HG03565 (cell line): Measurements from ENCODE around the gene LYPD4.
A peak's percentile ranks its signal among the peaks of the same experiment; 100 is the strongest.
"Not testable (repeated sequence)": the region's sequence is repeated elsewhere in the genome, so short reads cannot be mapped to it uniquely, and the experiment has no call there.

Experiments
- ATAC-seq: cut with Tn5 transposase; IDR thresholded peaks from one replicate; pipeline ENCODE4 v1.9.1; 2021; ENCODE audit warnings: mild to moderate bottlenecking, moderate library complexity; ENCODE audit not compliant: unreplicated experiment

Gene LYPD4

DNA sequence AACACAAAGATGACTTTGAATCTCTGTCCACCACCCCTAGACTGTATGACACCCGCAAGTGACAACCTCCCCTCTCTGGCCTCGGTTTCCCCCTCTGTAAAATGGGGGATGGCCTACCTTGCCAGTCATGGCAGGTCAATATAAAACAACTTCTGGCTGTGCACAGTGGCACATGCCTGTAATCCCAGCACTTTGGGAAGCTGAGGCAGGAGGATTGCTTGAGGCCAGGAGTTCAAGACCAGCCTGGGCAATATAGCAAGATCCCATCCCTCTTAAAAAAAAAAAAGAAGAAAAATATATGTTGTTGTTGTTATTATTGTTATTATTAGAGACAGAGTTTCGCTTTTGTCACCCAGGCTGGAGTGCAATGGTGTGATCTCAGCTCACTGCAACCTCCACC lies 31.5 kb upstream of the LYPD4 start:
- ATAC-seq: not testable (repeated sequence)

DNA sequence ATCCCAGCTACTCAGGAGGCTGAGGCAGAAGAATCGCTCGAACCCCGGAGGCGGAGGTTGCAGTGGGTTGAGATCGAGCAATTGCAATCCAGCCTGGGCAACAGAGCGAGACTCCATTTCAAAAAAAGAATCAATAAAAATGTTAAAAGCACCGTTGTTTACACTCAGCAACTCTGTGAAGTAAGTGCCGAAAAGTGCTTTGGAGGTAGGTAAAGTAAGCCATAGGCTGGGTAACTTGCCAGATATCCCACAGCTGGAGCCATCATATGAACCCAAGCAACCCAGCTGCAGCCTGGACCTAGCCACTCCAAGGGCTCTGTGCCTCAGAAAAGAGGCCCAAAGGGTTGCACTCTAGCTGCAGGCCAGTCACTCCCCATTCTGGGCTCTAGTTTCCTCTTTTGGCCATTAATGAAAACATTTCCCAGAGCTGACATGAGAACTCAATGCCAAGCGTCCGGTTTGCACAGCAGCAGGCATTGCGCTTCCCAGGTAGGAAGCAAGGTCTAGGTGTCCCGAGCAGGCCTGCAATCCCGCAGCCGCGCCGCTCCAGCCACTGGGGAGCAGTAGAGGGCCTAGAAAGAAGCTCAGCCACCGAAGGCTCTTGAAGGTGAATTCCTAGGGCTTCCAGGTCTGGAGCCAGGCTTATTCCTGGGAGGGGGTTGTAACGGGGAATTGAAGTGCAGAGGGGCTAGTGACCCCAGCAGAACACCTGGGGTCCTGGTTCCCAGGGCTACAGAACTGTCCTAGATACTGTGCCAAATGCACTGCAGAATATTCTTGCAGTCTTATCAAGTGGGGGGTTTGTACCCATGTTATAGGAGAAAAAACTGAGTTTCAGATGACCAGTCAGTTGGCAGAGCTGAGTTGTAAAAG lies 28.5 kb upstream of the LYPD4 start:
- no peak for ATAC-seq

DNA sequence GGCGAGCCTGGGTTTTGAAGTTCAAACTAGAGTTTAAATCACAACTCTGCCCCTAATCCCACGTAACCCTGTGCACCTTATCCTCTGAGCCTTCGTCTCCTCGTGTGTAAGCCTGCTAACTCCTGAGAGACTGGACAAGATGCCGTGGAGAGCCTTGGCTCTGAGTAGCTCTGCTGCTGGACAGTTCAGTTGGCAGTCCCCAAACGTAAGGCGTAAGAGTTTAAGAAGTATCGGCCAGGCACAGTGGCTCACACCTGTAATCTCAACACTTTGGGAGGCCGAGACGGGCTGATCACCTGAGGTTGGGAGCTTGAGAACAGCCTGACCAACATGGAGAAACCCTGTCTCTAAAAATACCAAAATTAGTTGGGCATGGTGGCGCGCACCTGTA lies 27.9 kb upstream of the LYPD4 start:
- ATAC-seq: no peak

DNA sequence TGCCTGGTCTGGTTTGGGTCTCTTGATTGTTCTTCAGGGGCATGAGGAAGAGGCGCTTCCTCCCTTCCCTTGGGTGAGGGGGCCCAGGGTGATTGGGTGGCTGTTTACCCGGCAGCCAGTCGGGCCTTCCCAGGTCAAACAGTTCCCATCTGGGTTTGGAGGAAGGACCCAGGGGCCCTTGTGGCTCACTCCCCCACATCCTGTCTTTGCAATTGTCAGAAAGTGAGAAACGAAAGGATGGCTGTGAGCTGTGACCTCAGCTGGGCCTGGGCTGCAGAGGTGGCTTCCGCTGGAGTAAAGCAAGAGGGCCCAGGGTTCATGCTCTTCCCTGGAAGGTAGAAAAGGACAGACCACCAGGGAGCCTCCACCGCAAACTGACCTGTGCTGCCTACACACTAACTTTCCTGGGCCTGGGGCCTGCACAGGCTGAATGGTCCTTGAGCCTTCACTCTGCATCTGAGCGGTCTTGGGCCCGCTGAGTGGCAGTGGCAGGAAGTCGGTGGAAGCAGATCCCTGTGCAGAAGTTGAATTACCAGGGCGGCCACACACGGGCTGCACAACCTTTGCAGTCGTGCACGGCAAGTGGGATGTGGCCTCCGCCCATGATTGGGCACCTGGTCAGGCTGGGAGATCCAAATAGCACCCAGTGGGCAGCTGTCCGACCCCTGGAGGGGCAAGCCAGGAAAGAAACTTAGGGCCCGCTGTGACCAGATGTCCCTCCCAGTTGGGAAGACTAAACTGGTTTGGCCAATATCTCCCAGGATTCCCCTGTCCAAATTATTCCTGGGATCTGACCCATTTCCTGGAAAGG lies 27.3 kb upstream of the LYPD4 start:
- ATAC-seq: no peak

DNA sequence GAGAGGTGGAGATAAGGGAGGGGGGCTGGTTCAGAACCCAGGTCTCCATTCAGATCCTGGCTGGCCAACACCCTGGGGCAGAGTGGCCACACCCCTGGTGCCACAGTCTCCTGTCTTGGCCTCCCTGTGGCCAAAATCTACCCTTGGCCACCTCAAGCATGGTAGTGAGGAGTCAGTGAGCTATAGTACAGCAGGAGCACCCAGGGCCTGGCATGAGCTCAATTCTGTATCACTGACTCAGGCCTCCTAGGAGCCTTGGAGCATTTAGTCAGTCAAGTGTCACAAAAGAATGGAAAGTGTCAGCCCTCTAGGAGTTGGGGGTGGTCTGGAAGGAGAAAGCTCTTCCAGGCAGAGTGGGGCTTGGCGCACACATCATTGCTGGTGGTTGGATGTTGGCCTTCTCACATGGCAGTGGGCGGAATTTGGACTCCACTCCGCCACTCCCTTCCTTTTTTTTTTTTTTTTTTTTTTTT lies 26.0 kb upstream of the LYPD4 start:
- no peak for ATAC-seq

DNA sequence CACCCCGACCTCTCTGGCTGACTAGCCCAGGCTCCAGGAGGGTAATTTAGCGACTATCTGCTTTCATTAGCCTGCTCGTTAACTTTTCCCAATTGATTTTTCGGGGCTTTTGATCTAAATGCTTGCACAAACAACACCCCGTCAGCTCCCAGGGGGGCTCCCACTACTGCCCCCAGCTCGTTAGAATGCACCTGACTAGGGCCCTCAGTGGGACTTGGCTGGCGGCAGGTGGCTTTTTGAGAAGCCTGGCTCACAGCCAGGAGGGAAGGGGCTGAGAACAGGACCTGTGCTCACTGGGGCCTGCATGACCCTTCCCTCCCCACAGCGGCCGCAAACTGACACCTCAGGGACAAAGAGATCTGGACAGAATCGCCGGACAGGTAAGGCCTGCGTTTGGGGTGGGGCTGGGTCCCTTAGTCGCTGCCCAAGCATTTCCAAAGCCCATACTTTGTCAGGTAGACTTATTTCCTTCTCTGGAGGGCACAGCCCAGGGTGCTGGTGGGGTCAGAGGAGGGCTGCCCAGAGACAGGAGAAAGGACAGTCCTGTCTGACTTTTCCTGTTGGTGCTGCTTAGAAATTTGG lies 25.0 kb upstream of the LYPD4 start:
- ATAC-seq: no peak

DNA sequence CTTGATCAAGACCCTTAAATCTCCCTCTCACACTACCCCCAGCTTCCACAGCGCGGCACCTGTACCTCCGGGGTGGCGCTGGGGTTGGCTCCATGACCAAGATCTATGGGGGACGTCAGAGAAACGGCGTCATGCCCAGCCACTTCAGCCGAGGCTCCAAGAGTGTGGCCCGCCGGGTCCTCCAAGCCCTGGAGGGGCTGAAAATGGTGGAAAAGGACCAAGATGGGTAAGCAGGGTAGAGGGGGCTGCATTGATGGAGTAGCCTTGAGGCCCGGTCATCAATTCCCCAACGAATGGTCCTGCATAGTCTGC lies 24.5 kb upstream of the LYPD4 start:
- ATAC-seq: no peak

DNA sequence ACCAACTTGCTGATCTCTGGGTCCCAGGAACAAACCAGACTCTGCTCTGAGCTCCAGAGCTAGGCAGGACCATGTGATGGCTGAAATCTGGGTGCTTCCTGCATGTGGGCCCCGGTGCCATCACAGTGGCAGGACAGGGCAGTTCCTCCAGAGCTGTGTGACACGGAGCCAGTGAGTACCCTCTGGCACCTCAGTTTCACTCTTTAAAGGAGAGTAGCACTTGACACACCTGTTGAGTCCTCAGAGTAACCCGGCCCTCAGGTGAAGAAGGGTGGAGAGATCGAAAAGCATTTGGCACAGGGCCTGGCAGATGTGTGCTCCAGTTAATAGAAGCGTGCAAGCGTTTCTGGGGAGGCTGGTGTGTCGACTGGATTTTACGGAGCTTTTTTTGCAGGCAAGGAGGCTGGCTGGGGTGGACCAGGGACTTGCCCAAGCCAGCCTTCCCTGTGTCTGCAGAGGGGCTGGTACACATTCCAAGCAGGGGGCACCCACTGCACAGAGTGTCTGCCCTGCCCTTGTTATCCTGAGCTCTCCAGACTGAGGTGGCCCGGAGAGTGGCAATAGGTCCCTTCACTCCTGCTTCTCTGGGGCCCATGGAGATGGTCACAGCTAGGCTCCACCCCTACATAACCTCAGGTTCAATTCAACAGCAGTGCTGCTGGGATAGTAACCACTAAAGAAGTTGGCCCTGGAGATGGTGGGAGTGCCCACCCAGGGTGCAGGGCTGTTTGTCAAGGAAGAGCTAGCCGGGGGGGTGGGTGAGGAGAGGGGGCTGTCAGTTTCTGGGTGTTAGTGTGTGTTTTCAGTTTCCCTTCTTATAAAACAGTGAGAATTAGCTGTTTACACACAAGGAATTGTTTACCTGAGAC lies 23.9 kb upstream of the LYPD4 start:
- ATAC-seq: no peak

DNA sequence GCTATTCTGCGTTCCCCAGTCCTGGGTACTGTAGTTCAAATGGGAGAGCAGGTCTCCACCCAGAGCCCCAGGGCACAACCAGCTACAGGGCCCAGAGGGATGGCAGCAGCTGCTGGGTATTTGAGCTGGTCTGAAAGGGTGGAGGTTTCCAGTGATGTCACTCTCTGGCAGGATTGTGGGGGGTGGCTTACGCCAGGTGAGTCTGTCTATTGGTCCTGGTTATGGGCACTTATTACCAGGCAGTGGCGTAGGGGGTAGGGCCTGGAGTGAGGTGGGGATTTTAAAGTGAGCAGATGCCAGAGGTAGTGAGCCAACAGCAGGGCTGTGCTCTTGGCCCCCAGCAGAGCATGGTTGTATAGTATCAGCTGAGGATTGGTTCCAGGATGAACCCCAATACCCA lies 21.8 kb upstream of the LYPD4 start:
- no peak for ATAC-seq

DNA sequence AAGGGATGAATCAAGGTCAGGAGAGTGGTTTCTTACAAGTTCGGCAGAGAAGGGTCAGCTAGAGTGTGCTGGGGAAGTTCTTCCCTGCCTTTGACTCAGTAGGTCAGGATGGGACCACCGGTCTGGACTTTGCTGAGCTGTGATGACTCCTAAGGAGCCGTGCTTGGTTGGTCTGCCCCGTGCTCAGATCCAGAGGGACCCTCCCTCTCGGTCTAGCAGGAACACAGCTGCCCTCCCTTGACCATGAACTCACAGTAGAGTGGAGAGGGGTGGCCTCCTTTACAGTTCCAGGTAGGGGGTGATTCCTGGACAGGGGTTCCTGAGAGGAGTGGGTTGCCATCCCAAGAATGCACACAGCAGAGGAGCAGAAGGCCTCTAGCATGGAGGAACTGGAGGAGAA lies 19.9 kb upstream of the LYPD4 start:
- no peak for ATAC-seq

DNA sequence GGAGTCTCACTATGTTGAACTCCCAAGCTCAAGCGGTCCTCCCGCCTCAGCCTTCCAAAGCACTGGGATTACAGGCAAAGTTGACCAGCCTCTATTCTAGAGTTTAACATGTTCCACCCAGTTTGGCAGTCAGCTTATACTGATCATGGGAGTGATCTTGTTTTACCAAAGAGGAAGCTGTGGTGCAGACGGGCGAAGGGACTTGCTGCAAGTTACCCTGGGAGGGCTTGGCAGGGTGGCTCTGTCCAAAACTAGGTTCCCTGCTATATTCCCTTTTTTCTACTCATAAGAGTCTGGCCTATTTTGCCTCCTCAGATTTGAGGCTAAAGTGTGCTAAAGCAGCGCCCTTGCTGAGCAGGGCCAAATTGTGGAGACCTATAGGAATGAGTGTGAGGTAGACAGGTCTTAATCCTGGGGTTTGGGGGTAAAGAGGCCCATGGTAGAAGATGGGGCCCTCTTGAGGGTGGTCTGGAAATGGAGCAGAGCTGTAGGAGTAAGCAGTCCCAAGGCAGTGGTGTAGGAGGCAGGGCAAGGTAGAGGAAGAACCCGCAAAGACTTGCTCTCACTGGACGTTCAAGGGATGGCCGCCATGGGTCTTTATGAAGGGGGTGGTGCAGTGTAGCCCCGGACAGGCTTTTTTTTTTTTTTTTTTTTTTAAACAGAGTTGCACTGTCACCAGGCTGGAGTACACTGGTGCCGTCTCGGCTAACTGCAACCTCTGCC lies 18.9 kb upstream of the LYPD4 start:
- no peak for ATAC-seq

DNA sequence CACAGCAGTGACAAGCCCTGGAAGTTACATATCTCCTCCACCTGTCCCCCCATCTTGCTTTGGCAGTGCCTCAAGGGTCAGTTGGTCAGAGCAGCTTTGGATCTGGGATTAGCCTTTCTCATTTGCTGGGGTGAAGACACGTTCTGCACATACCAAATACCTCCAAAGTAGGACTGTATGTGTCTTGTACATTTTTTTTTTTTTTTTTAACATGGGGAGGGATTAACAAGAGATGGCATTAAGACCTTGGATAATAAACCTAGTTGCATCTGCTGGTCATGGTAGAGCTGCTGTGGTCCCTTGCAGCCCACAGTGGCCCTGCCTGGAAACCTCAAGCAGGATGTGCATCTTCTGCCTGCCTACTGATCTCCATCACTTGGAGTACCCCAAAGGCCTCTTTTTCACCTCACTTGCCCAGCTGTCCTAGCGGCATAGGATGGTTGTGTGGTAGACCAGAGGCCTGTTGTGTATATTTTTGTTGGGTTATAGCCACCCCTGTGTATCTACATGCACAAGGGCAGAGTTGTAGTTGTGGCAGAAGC lies 18.0 kb upstream of the LYPD4 start:
- ATAC-seq: no peak

DNA sequence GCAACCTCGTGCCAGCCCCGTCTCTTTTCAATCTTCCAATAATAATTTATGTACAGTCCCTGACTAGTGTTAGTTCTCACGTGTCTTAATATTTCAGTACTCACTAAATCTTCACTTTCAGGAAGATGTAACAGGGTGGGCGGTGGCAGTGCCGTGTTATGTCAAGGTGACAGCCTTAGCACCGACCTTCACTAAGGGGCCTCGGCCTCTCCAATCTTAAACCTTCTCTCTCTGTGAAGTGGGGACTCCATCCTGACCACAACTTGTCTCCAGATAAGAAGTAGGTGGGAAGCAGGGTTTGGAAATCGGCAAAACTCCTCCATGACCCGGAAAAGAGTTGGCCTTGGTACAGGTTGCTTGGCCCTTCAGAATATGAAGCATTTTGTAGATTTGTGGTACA lies 17.4 kb upstream of the LYPD4 start:
- no peak for ATAC-seq

DNA sequence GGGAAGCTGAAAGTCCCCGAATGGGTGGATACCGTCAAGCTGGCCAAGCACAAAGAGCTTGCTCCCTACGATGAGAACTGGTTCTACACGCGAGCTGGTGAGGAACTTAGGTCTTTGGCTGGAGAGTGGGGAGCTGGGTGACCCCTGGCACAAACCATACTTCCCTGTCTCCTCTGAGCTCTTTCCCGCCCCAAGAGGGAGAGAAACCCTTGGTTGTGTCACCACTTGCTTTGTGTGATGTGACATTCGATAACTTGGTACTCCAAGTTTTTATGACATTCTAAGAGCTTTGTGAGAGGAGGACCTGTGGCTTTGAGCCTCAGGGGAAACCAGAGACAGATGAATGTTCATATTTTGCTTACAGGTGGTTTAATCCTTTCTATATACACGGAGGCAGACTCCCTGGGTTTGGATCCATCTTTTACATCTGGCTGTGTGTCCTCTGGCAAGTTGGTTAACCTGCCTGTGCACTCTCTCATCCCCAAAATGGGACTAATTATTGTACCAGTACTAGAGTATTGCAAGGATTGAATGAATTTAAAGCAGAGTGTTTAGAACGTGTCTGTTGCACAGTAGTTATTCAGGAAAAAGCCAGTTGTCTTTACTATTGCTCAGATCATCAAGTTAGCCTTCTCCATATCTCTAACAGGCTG lies 16.8 kb upstream of the LYPD4 start:
- ATAC-seq: no peak

DNA sequence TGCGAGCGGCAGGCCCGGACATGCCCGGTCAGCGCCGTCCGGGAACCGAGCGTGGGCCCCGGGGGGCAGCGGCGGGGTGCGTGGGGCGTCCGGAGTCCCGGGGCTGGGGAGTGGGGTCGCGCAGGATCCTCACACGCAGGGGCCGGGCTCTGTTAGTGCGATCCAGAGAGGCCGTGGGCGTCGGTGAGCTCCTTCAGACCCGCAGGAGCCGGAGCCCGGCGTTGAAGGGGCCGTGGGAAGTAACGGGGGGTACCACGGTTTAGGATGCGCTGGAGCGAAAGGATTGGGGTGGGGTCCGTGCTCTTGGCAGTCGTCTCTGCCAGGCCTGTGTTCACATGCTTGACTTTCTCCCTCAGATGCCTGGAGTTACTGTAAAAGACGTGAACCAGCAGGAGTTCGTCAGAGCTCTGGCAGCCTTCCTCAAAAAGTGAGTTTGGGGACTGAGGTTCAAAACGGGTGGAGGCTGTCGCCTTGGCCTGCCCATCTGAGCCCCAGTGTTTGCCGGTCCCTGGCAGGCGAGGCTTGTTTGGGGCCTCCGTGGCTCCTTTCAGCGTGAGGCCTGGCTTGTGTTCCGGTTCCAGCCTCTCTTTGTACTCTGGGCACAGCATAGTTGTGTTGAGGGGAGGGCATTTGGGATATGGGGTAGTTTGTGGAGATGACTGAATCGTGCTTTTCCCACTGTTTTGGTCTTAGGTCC lies 16.1 kb upstream of the LYPD4 start:
- no peak for ATAC-seq

DNA sequence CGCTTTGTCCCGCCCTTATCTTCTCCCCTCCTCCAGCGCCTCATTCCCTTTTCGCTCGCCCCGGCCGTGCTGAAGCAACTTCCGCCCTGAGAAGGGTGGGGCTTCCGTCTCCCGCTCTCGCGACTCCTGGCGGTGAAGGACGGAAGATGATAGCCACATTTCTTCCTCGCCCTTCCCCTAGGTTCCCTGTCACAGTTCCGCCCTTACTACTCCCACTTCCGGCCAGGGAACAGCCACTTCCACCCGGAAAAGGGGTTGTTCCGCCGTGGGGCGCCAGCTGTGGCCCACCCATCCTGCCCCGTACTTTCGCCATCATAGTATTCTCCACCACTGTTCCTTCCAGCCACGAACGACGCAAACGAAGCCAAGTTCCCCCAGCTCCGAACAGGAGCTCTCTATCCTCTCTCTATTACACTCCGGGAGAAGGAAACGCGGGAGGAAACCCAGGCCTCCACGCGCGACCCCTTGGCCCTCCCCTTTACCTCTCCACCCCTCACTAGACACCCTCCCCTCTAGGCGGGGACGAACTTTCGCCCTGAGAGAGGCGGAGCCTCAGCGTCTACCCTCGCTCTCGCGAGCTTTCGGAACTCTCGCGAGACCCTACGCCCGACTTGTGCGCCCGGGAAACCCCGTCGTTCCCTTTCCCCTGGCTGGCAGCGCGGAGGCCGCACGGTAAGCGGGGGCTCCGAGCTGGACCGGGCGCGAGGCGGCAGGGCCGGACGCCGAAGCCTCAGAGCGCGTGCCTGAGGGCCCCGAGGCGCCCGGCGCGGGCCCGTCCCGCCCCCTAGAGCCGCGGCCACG lies 15.3 kb upstream of the LYPD4 start, which contains the start of gene RPS19:
TSS of gene RPS19 (plus strand) at position 638 of the 801 bp plus-strand sequence. CDS start 520 bp downstream, outside the sequence.
- peak; percentile 71 for ATAC-seq

DNA sequence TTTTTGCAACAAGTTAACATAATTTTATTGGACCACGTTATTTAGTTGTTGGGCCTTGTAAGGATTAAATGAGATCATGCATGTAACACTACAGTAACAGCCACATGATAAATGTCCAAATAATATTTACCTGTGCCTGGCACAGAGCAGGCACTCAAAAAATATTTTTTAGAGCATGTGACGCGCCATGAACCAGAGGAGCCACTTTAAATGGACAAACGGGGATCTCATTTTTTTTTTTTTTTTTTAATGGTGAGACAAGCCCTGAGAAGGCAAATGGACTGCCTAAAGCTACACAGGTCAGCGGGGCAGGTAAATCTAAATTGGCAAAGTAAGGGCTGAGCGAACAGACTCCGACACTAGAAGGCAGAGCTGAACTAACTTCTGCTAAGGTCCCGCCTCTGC lies 14.7 kb upstream of the LYPD4 start:
- ATAC-seq: no peak

DNA sequence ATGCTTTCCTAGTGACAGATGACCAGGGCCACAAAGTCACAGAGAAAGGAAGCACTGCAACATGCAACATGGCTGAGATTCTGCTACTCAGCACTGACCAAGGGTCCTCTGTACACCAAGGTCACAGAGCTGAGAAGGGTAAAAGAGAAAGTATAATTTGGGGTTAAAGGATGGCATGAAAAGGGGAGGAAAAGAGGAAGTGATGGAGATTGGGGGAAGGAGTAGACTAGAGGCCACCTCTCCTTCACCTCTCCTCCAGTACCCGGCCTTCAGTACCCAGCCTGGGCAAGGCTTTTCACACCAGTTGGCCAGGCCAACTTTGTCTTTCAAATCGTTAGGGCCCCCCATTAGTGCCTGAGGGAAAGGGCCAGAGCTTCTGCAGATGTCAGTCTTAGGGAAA lies 9.3 kb upstream of the LYPD4 start:
- no peak for ATAC-seq
